ENCODE data around the gene BRICD5. TPM values are rescaled to one million over a fixed set of nuclear protein-coding genes. Genes with fewer than 3 reads are reported as not detected.

BRICD5 gene
- total RNA-seq, 3 donors from 2014 or later (not counting 1 experiment from before 2014, with no cell fraction given): 3.2 to 5.2 (median 3.6) TPM

GRCh38 chr16:2165861-2166260, 44.8 kb downstream of the BRICD5 start:
- Mint-ChIP-seq H3K9me3 (no peaks in the 10 kb centered on the region), H3K4me1 (peaks cover 0 to 10% of the 10 kb centered on the region in 2 donors)

GRCh38 chr16:2163211-2163881, 47.3 kb downstream of the BRICD5 start:
- peaks cover 0 to 16% of the 10 kb centered on the region in 2 donors for H3K4me1 Mint-ChIP-seq
- intact Hi-C loops (cut with micrococcal nuclease): no loop called here
- no peak for TF ChIP-seq CTCF (IDR thresholded peaks at IDR 0.05)
- H3K27ac Mint-ChIP-seq: no peak overlapping the region
- Histone ChIP-seq H3K4me1 (ENCODE audit: control insufficient read depth, insufficient read depth, low read length) (peaks cover 13% of the 10 kb centered on the region), H3K4me3 (ENCODE audit: low read length) (no peak overlapping the region), H3K36me3 (ENCODE audit: control insufficient read depth, insufficient read depth, low read length) (peaks cover 15% of the 10 kb centered on the region), H3K9me3 (ENCODE audit: control insufficient read depth, insufficient read depth, low read length) (no peaks in the 10 kb centered on the region), H3K27me3 (ENCODE audit: control insufficient read depth, insufficient read depth, low read length) (no peaks in the 10 kb centered on the region), H3K27ac (ENCODE audit: low read length) (no peak overlapping the region)
- 95% methylated on average over 26 of the region's 26 CpGs for WGBS (ENCODE audit: insufficient coverage)
- no peaks in the 10 kb centered on the region for H3K36me3 Mint-ChIP-seq
- no peaks in the 10 kb centered on the region for H3K27me3 Mint-ChIP-seq (ENCODE audit: low read depth in 2 of 2)
- DNase-seq: peak in 1 of 2 donors; percentile 40
- no peaks in the 10 kb centered on the region for H3K9me3 Mint-ChIP-seq
- no peak overlapping the region for H3K4me3 Mint-ChIP-seq
- ATAC-seq: no peak

More at GRCh38 chr16:2165861-2166260, 44.8 kb downstream of the BRICD5 start:
- Histone ChIP-seq H3K27ac (ENCODE audit: low read length) (no peak overlapping the region), H3K4me3 (ENCODE audit: low read length) (no peak overlapping the region), H3K4me1 (ENCODE audit: control insufficient read depth, insufficient read depth, low read length) (peaks cover 4% of the 10 kb centered on the region), H3K27me3 (ENCODE audit: control insufficient read depth, insufficient read depth, low read length) (no peaks in the 10 kb centered on the region), H3K9me3 (ENCODE audit: control insufficient read depth, insufficient read depth, low read length) (no peaks in the 10 kb centered on the region), H3K36me3 (ENCODE audit: control insufficient read depth, insufficient read depth, low read length) (peaks cover 15% of the 10 kb centered on the region)
- Mint-ChIP-seq H3K27ac (peak overlapping the region in 1 of 2 donors; percentile 71), H3K4me3 (no peak overlapping the region), H3K36me3 (no peaks in the 10 kb centered on the region), H3K27me3 (ENCODE audit: low read depth in 2 of 2) (no peaks in the 10 kb centered on the region)
- ATAC-seq (no peak), DNase-seq (no peak)
- 98% methylated on average over 12 of the region's 12 CpGs for WGBS (ENCODE audit: insufficient coverage)
- intact Hi-C loops (cut with micrococcal nuclease): no loop called here
- no peak for TF ChIP-seq CTCF (IDR thresholded peaks at IDR 0.05)

GRCh38 chr16:2162676-2163118, 48.0 kb downstream of the BRICD5 start:
- TF ChIP-seq CTCF (IDR thresholded peaks at IDR 0.05): no peak

More at GRCh38 chr16:2162676-2163118, 48.0 kb downstream of the BRICD5 start:
- H3K27me3 ChIP-seq (ENCODE audit: control insufficient read depth, insufficient read depth, low read length): no peaks in the 10 kb centered on the region
- no peak overlapping the region for H3K27ac ChIP-seq (ENCODE audit: low read length)
- no peak for DNase-seq
- no peaks in the 10 kb centered on the region for H3K9me3 ChIP-seq (ENCODE audit: control insufficient read depth, insufficient read depth, low read length)
- intact Hi-C loops (cut with micrococcal nuclease): no loop called here
- Mint-ChIP-seq H3K4me3 (no peak overlapping the region), H3K4me1 (peaks cover 0 to 18% of the 10 kb centered on the region in 2 donors), H3K36me3 (no peaks in the 10 kb centered on the region), H3K27ac (no peak overlapping the region), H3K9me3 (no peaks in the 10 kb centered on the region), H3K27me3 (ENCODE audit: low read depth in 2 of 2) (no peaks in the 10 kb centered on the region)
- ATAC-seq: no peak
- no peak overlapping the region for H3K4me3 ChIP-seq (ENCODE audit: low read length)
- peaks cover 12% of the 10 kb centered on the region for H3K36me3 ChIP-seq (ENCODE audit: control insufficient read depth, insufficient read depth, low read length)
- WGBS (ENCODE audit: insufficient coverage): 96% methylated on average over 13 of the region's 13 CpGs
- H3K4me1 ChIP-seq (ENCODE audit: control insufficient read depth, insufficient read depth, low read length): peaks cover 19% of the 10 kb centered on the region
